ENCODE results near the gene CERS6.

GRCh38 chr2:168439536-168439935 lies 16.5 kb upstream of the CERS6 start:
- TF ChIP-seq GATA3 (IDR thresholded peaks at IDR 0.05; ENCODE audit: low read depth, low read length) (no peak), GATA2 (IDR thresholded peaks at IDR 0.05; ENCODE audit: low read depth, low read length) (no peak)
